Measurements from ENCODE around the gene TGFB1. TPM values are rescaled to one million over a fixed set of nuclear protein-coding genes. Genes with fewer than 3 reads are reported as not detected.

Gene TGFB1
- total and polyA plus RNA-seq, 9 of the 15 experiments (the other 6 are each of a cell fraction or from before 2014, with no cell fraction given), result 0.24 to 159 (median 17.2) TPM

- TF ChIP-seq CCNT2 (IDR thresholded peaks at IDR 0.05; ENCODE audit: borderline replicate concordance, extremely low read depth, insufficient read length, low read depth, low read length) (peak; percentile 33), TCF15 (CRISPR knock-in tag; IDR thresholded peaks at IDR 0.05) (no peak), ZNF280A (IDR thresholded peaks at IDR 0.05; ENCODE audit: low read depth, partially characterized antibody) (no peak), FOXJ3 (CRISPR knock-in tag; IDR thresholded peaks at IDR 0.05) (no peak), ZNF507 (tag; conservative IDR thresholded peaks at IDR 0.05) (no peak), MBD2 (IDR thresholded peaks at IDR 0.05; ENCODE audit: borderline replicate concordance, low read depth) (peak; percentile 44; the same call in 1 of the 2 replicates), BDP1 (IDR thresholded peaks at IDR 0.05; ENCODE audit: insufficient read depth, insufficient read length) (no peak), ZFP36 (IDR thresholded peaks at IDR 0.05; ENCODE audit: low read depth, low read length, partially characterized antibody) (no peak), IFI16 (CRISPR knock-in tag; IDR thresholded peaks at IDR 0.05) (no peak), ZFP91 (CRISPR knock-in tag; IDR thresholded peaks at IDR 0.05) (0 out of 2 replicates have a peak, but pooled peaks have one; percentile 56), KAT2B (IDR thresholded peaks at IDR 0.05; ENCODE audit: low read depth, low read length) (no peak), RCOR1 (IDR thresholded peaks at IDR 0.05; ENCODE audit: borderline replicate concordance in 1 of 2, low read depth in 2 of 2, low read length in 2 of 2) (peak in 1 of 2 experiments; percentile 83; a peak in 1 of 4 replicates), MEF2D (tag; conservative IDR thresholded peaks at IDR 0.05; ENCODE audit: low read depth) (0 out of 2 replicates have a peak, but pooled peaks have one; percentile 18), ZNF717 (CRISPR knock-in tag; IDR thresholded peaks at IDR 0.05) (no peak), HMG20B (CRISPR knock-in tag; IDR thresholded peaks at IDR 0.05) (no peak), NFIX (CRISPR knock-in tag; IDR thresholded peaks at IDR 0.05; ENCODE audit: low read depth) (no peak), LARP7 (IDR thresholded peaks at IDR 0.05) (no peak), ZNF583 (CRISPR knock-in tag; IDR thresholded peaks at IDR 0.05) (no peak), ZNF512 (tag; IDR thresholded peaks at IDR 0.05) (no peak), DNMT1 (IDR thresholded peaks at IDR 0.05) (no peak), ELF1 (tag; IDR thresholded peaks at IDR 0.05) (no peak), ZKSCAN1 (IDR thresholded peaks at IDR 0.05; ENCODE audit: low read depth, low read length) (peak; percentile 12; the same call in 1 of the 2 replicates), STAT5B (CRISPR knock-in tag; IDR thresholded peaks at IDR 0.05) (no peak), ZNF384 (IDR thresholded peaks at IDR 0.05; ENCODE audit: low read depth, low read length) (peak; percentile 22; the same call in 1 of the 2 replicates), KAT8 (IDR thresholded peaks at IDR 0.05; ENCODE audit: low read depth) (no peak)
Observed at GRCh38 chr19:41367848-41368301, 14.2 kb upstream of the TGFB1 start (continued).
